ENCODE results near the gene KCNG4. TPM values are rescaled to one million over a fixed set of nuclear protein-coding genes. Genes with fewer than 3 reads are reported as not detected.

KCNG4 gene
- total RNA-seq, 2 donors from 2014 or later: not detected

- Histone ChIP-seq H3K4me1 (ENCODE audit: control insufficient read depth in 1 of 2, low read depth in 2 of 2) (no peaks in the 10 kb centered on the region), H3K4me3 (no peak overlapping the region), H3K27ac (no peak overlapping the region), H3K9me3 (no peaks in the 10 kb centered on the region), H3K36me3 (no peaks in the 10 kb centered on the region), H3K27me3 (replicated peaks; ENCODE audit: insufficient read depth) (no peaks in the 10 kb centered on the region)
- TF ChIP-seq, protein P1, sequence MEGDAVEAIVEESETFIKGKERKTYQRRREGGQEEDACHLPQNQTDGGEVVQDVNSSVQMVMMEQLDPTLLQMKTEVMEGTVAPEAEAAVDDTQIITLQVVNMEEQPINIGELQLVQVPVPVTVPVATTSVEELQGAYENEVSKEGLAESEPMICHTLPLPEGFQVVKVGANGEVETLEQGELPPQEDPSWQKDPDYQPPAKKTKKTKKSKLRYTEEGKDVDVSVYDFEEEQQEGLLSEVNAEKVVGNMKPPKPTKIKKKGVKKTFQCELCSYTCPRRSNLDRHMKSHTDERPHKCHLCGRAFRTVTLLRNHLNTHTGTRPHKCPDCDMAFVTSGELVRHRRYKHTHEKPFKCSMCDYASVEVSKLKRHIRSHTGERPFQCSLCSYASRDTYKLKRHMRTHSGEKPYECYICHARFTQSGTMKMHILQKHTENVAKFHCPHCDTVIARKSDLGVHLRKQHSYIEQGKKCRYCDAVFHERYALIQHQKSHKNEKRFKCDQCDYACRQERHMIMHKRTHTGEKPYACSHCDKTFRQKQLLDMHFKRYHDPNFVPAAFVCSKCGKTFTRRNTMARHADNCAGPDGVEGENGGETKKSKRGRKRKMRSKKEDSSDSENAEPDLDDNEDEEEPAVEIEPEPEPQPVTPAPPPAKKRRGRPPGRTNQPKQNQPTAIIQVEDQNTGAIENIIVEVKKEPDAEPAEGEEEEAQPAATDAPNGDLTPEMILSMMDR (IDR thresholded peaks at IDR 0.05): no peak
- ATAC-seq (ENCODE audit: insufficient number of reproducible peaks, low FRiP score, low read depth): no peak
- DNase-seq (ENCODE audit: low spot score): no peak
These were observed 42.7 kb upstream of the KCNG4 start for GRCh38 chr16:84282533-84282932.

GRCh38 chr16:84281074-84281473, 41.3 kb upstream of the KCNG4 start:
- DNase-seq (ENCODE audit: low spot score) (no peak), ATAC-seq (ENCODE audit: insufficient number of reproducible peaks, low FRiP score, low read depth) (no peak)
- Histone ChIP-seq H3K4me3 (no peak overlapping the region), H3K9me3 (no peaks in the 10 kb centered on the region), H3K27ac (no peak overlapping the region), H3K27me3 (replicated peaks; ENCODE audit: insufficient read depth) (no peaks in the 10 kb centered on the region), H3K4me1 (ENCODE audit: control insufficient read depth in 1 of 2, low read depth in 2 of 2) (no peaks in the 10 kb centered on the region), H3K36me3 (no peaks in the 10 kb centered on the region)
- TF ChIP-seq, protein P1 (IDR thresholded peaks at IDR 0.05): no peak

DNA sequence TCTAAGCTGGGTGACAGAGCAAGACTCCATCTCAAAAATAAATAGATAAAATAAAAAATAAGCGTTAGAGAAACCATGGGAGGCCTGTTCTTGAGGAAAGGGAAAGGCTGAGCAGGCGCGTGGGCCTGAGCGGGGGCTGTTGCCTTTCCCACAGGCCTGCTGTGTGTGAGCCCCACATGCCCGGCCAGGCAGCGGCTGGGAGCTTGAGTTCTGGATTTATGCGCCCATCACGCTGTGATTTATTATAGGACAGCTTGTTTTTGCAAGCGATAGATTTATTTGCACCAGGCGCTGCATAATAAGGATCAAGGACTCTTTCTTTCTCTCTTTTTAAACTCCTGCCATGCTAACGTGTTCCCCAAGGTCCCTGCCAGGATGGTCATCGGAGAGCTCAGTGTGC, 40.1 kb upstream of the KCNG4 start:
- Histone ChIP-seq H3K27me3 (replicated peaks; ENCODE audit: insufficient read depth) (no peaks in the 10 kb centered on the region), H3K36me3 (no peaks in the 10 kb centered on the region), H3K9me3 (no peaks in the 10 kb centered on the region), H3K4me1 (ENCODE audit: control insufficient read depth in 1 of 2, low read depth in 2 of 2) (no peaks in the 10 kb centered on the region), H3K4me3 (no peak overlapping the region), H3K27ac (no peak overlapping the region)
- DNase-seq (ENCODE audit: low spot score) (no peak), ATAC-seq (ENCODE audit: insufficient number of reproducible peaks, low FRiP score, low read depth) (no peak)
- TF ChIP-seq, protein P1 (IDR thresholded peaks at IDR 0.05): no peak

DNA sequence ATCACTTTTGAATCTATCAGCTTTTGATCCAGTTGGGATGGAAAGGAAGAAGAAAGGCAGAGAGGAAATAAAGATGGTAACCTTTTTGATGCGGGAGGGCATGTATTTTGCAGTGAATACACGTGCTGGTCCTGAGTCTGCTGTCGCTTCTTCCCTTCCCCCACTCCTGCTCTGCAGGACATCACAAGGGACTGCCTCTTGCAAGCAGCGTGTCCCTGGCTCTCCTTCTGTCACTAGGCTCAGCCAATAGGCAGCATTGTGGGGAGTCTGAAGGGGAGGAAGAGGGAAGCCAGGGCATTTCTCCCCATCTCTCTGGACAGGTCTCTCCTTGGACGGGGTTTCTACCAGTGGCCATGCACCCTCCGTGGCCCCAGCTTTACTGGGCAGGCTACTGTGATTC, 39.2 kb upstream of the KCNG4 start:
- Histone ChIP-seq H3K9me3 (no peaks in the 10 kb centered on the region), H3K36me3 (no peaks in the 10 kb centered on the region), H3K4me3 (no peak overlapping the region), H3K27ac (no peak overlapping the region), H3K27me3 (replicated peaks; ENCODE audit: insufficient read depth) (no peaks in the 10 kb centered on the region), H3K4me1 (ENCODE audit: control insufficient read depth in 1 of 2, low read depth in 2 of 2) (no peaks in the 10 kb centered on the region)
- TF ChIP-seq, protein P1 (IDR thresholded peaks at IDR 0.05): no peak
- DNase-seq (ENCODE audit: low spot score) (no peak), ATAC-seq (ENCODE audit: insufficient number of reproducible peaks, low FRiP score, low read depth) (no peak)

GRCh38 chr16:84278333-84278732, 38.5 kb upstream of the KCNG4 start:
- Histone ChIP-seq H3K4me1 (ENCODE audit: control insufficient read depth in 1 of 2, low read depth in 2 of 2) (no peaks in the 10 kb centered on the region), H3K36me3 (no peaks in the 10 kb centered on the region), H3K27ac (no peak overlapping the region), H3K4me3 (no peak overlapping the region), H3K27me3 (replicated peaks; ENCODE audit: insufficient read depth) (no peaks in the 10 kb centered on the region), H3K9me3 (no peaks in the 10 kb centered on the region)
- no peak for ATAC-seq (ENCODE audit: insufficient number of reproducible peaks, low FRiP score, low read depth)
- no peak for DNase-seq (ENCODE audit: low spot score)
- TF ChIP-seq, protein P1 (IDR thresholded peaks at IDR 0.05): no peak
